Stimulated activated naive CD4-positive, alpha-beta T cell treated with Interleukin-2 at 50 U/mL for 16 hours (primary cell): ENCODE results near the gene PEX10.

Experiments
- DNase-seq: peaks from one replicate; lab custom pipeline; 2025; lab: John Stamatoyannopoulos, UW

Gene PEX10

DNA sequence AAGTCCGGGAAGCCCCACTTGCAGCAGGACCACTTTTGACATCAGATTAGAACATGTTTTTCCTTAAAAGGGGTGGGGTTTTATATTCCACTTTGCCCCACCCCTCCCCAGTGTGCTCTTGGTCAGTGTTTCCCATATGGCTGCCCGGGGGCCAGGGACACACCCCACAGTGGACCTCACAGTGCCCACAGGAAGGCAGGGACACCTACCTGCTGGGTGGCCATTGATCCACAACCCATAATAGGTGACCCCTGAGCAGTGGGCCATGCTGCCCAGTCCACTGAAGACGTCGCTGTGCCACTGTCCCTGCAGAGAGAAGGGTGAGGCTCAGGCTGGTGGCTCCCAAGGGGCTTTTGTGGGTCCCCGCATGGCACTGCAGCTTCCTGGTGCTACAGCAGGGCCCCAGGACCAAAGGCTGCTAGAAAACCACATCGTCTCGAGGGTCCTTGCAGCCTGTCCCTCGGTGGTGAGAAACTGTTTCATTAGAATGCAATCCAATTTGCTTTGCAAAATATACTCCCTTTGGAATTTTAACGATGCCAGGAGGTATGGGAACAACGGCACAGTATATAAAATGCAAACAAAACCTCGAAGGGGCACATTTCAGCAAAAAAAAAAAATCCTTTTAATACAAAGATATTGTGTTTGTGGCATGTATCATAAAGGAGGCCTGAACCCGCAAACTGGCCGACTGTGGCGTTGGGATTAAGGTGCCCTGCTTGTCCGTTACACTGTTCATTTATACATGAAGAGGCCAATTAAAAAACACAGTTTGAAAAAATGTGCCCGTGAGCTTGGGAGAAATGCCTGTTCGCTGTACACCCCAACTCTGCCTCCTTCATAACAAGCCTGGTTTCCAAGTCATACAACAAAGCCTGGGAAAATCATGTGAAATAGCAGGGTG is 37.9 kb downstream of the PEX10 start:
- no peak for DNase-seq

DNA sequence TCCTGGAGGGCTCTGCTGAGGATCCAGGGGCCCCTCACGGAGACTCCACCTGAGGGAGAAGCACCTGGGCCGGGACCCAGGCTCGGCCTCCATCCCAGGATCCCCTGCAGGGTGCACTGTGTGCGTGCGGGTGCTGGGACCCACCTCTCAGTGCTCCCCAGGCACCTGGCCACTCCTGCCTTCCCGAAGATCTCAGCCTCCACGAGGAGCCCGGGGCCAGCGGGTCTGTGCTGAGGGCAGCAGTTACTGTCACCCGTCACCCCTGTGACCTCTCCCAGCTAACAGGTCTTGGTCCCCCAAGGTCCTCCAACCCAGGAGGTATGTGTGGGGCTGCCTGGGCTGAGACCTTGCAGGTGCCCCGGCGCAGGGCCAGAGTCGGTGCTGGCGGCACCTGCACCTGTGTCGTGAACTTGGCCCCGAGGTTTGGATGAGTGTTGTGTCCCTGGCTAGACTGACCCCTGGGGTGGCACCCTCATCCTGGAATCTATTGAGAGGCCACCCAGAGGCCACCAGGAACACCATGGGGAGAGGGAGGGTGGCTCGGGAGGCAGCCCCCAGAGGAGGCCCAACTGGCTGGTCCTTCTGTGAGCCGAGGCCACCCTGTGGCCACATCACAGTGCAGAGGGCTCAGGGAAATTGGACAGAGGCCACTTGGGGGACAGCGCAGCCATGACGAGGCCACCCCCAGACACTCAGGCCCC is 38.7 kb downstream of the PEX10 start:
- no peak for DNase-seq

DNA sequence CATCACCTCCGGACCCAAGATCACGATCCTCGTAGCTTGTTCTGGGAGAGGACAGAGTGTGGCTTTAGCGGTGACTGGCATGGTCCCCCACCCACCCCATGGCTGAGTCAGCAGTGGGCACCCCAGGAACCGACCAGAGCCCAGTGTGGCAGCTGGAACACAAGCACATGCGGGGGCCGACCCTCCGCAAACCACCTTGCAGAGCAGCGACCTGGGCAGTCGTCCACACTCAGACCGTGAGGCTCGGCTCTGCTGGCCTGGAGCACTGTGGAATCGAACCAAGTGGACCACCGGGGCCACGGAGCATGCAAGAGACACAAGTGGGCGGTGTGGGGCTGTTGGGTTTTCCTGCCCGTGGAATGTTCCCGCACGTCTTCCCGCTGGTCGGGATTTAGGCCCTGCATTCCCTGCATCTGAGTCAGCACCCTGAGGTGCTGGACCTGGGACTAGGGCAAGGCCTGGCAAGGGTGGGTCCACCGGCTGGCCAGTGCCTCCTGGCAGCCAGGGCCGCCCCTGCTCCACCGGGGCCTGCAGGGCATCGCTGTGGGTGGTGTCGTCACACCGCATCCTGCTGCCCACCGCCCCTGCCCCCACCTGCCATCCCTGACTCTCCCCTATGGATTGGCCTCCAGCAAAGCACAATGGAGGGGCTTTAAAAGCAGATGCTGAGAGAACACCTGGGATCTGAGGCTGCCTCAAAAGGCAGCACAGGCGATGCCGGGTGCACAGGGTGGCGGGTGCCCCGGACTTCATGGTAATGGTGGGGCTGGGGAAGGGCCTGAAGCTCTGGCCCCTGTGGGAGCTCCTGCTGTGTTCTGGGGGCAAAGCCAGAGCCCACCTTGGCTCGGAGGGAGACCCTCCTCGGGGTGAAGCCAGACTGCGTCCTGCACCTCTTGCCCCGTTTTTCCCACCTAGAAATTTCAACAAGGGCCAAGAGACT is 39.5 kb downstream of the PEX10 start:
- DNase-seq: no peak

DNA sequence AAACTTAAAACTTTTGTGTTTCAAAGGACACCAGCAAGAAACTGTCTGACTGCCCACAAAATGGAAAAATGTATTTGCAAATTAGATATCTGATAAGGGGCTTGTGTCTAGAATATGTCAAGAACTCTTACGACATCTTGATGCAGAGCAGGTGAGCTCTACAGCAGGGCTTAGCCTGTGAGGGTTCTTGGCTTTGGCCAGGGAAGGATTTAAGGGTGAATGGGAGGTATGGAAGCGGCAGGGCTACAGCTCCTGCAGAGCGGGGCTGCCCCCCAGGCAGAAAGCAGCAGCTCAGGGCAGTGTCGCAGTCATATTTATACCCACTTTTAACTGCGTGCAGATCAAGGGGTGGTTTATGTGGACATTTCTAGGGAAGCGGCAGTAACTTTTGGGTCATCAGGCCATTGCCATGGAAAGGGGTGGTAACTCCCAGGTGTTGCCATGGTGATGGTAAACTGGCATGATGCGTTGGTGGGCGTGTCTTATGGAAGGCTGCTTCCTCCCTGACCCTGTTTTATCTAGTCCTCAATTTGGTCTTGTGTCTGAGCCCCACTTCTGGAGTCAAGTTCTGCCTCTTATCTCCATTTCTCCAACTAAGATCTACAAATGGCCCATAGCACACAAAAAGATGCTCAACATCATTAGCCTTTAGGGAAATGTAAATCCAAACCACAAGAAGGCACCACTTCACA is 44.2 kb downstream of the PEX10 start:
- DNase-seq: no peak

DNA sequence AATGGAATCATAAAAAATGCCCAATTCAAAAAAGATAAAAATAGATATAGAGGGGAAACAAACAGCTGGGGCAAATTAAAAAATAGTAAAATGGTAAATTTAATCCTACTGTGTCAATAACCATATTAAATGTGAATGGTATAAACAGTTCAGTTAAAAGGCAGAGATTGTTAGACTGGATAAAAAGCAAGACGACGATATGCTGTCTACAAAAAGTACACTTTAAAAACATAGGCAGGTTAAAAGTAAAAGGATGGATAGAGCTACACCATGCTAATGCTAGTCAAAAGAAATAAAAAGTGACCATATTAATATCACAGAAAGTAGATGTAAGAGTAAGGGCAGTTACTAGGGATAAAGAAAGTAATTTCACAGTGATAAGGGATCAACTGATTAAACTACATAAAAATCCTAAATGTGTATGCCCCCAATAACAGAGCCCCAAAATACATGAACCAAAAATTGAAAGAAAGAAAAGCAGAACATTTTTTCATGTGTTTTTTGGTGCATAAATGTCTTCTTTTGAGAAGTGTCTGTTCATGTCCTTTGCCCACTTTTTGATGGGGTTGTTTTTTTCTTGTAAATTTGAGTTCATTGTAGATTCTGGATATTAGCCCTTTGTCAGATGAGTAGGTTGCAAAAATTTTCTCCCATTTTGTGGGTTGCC is 48.4 kb downstream of the PEX10 start:
- DNase-seq: no peak

DNA sequence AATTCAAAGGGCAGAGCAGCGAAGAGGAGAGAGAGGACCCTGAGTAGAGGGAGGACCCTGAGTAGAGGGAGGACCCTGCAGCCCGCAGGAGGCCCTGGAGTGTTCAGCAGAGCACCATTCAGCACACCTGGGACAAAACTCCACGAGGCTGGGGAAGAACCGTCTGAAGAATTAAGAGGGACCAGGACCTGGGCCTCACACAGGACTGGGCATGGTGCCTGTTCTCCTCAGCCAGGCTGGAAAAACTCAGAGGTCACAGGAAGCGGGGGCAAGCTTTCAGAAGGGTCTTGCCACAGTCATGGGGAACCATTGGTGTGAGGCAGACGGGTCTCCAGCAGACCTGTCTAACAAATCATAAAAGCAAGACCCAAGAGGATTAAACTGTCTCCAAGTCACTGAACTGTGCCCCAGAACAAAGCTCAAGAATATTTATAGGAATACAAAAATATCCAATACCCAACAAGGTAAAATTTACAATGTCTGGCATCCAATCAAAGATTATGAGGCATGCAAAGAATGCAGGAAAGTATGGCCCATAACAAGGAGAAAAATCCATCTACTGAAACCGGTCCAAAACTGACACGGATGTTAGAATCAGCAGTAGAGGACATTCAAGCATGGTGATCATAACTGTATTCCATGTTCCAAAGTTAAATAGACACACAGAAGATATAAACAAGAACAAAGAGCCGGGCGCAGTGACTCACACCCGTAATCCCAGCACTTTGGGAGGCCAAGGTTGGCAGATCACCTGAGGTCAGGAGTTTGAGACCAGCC is 51.6 kb downstream of the PEX10 start:
- DNase-seq: no peak

DNA sequence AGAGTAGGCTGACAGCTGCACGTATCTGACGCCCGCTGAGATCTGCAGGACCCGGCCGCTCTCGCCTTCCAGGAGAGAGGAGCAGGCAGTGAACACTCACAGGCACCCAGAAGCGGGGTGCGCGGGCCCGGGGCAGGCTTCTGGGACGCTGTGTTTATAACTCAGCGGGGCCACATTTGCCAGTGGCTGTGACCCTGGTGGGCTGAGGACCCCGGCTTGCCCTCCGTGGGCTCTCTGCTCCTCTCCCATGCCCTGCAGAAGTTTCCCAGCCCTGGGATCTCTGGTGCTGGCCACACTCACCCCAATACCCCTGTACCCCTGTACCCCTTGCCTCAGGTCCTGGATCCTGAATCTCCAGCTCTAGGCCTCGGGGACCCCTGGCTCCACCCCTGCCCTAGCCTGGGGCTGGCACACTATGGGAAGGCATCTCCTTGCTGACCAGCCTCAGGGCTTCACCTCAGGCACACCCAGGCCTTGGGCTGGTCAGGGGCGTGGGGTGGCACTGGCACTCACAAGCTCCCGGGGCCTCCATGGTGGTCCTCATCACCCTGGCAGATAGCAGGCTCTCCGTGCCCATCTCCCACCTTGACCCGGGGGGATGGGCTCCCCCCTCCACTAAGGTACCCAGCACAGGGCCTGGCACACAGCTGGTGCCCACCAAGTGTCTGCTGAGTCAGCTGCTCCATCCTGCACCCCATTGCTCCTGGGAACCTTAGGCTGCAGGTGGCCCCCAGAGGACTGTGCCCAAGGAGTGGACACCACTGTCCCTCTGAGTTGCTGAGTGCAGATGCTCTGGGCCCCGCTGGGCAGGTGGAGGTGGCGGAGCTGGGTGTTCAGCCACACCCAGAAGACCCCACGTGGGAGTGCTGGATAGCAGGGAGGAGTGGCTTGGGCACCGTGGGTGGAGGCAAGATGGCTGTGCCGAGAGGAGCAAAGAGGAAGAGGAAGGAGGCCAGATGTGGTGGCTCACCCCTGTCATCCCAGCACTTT is 53.4 kb downstream of the PEX10 start:
- no peak for DNase-seq

DNA sequence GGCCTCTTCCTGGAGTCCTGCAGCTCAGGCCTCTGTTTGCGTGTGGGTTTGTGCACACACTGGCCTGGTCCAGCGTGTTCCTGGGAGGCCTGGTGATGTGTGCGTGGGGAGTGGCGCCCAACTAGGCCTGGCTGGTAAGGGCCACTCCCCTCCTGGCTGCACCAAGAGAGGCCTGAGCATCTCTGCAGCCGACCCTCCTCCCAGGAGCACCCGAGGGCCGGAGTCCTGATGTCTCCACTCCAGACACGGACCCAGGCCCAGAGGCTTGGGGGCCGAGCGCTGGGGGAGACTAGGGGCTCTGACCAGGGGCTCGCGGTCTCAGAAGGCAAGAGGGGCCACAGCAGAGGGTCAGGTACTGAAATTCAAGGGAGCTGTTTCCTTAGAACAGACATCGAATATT is 54.3 kb downstream of the PEX10 start:
- DNase-seq: no peak

DNA sequence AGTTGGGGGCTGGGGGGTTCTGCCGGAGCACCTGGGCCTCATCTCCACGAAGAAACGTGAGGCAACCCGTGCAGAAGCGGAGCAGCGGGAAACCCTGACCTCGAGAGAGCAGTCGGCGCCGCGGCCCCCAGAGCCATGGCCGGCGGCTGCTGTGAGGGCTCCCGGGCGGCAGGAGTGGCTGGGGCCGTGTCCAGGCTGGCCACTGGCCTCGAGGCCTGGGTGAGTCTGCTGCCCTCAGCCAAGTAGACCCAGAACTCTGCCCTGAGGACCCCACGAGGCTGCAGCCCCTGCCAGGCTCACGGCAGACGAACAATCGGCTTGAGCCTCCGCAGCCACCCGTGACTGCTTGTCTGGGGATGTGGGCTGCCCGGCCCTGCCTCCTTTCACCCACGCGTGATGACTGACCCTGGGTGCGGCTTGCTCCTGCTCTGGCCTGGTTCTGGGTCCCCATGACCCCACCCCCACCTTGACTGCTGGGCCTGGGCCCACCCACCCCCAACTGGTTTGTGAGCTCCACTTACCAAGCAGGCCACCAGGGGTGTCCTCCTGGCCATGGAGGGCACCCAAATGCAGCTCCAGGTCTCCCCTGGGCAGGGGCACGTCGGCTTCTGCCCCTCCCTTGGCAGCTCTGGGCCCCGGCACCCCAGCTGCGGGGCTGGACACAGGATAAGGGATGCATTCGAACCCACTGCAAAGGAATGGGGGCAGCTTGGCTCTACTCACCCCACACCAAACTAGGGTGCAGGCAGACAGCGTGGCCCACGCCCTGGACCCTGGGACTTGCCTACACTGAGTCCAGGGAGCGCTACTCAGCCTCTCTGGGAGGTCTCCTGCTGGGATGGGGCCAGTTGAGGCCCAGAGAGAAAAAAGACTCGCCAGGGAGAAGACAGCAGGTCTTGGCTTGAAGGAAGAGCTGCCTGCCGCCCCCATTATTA is 55.2 kb downstream of the PEX10 start:
- no peak for DNase-seq

DNA sequence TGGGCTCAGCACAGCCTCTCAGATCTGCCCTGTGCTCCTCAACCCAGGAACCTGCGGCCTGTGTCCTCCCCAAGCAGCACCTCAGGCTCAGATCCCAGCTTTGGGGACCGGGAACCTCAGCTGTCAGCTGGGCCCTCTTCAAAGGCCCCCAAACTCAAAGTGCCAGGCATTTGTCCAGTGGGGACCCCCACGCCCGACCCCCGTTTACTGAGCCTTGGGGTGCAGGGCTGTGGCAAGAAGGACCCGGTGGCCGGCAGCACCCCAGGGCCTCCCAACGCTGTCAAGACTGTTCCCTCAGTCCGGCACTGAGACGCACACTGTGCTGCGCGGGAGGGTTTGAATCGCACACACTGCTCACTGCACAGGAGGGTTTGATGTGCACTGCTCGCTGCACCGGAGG is 56.0 kb downstream of the PEX10 start:
- DNase-seq: no peak

DNA sequence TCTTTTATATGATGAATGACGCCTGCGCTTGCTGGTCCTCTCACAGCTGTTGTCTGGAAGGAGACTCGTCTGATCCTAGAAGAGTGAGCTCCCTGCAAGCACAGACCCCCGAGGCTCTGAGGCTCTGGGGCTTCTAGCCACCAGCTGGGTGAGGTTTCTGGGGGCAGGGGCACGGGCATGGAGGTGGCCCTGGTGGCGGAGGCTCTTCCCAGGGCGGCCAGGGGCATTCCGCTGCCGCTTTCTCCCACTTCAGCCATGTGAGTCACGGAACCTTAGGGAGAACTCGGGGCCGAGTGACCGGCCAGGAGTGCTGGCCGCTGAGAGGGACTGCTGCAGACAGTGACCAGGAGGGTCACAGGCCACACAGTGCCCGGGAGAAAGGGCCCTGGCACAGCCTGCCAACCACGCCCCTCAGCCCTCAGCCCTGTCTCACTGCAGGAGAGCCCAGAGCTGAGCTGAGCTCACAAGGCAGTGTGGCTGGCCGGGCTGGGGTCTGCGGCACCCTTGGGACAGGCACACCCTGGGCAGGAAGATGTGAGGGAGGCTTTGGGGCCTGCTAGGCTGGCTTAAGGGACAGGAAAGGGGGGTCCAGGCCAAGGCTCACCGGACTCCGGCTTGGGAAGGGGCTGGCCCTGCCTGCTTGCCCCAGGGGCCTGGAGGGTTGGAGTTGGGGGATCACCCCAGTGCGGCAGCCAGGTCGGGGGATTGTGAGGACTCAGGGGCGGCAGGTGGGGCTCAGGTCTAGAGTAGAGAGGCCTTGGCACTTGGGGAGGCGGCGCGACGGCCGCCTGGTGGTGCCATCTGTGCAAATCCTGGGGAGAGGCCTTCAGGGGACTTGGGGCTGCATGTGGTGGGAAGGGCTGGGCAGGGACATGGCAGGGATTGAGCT is 56.7 kb downstream of the PEX10 start:
- DNase-seq: no peak

DNA sequence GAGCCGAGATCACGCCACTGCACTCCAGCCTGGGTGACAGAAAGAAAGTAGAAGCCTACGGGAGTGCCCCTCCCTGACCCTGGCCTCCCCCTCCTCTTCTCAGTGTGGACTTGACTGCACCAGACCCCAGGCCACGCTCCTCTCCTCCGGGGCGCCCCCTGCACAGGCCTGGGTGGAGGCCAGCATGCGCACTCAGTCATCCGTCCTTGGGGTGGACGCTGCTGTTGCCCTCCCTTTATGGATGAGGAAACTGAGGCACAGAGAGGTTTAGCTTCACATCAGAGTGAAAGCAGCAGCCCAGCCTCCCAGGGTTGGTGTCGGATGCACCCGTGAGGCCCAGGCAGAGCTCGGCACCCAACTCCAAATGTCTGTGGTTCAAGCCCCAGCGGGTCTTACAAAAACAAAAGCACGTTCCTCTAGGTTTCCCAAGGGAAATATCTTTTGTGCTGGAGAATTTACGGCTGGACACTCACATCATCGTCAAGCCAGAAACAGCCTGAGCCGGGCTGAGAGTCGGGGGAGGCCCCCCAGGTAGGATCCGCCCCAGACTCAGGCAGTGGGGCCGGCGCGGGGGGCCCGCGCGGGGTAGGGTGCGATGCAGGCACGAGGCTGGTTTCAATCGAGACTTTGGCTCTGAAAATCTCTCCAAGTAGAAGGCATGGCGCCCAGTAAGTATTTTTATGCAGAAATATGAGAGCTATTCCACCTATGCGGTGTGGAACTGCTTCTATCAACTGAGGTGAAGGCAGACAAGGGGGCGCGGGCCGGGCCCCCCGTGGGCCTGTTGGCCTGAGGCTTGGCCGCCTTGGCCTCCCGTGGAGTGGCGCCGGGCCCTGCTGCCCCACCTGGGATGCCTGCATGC is 57.6 kb downstream of the PEX10 start:
- DNase-seq: no peak
